Activated naive CD8-positive, alpha-beta T cell (primary cell): ENCODE measurements around the gene RYR3.

Source experiments
- H3K27ac Mint-ChIP-seq: one replicate; pipeline ENCODE4 v1.8.0; 2021; ENCODE audit warnings: mixed read lengths
- H3K27me3 Mint-ChIP-seq: one replicate; pipeline ENCODE4 v1.8.0; 2021; ENCODE audit warnings: mixed read lengths
- H3K36me3 Mint-ChIP-seq: one replicate; pipeline ENCODE4 v1.8.0; 2021; ENCODE audit warnings: mixed read lengths
- H3K4me1 Mint-ChIP-seq: one replicate; pipeline ENCODE4 v1.8.0; 2021; ENCODE audit warnings: low read depth, mixed read lengths
- H3K4me3 Mint-ChIP-seq: one replicate; pipeline ENCODE4 v1.8.0; 2021; ENCODE audit warnings: mild to moderate bottlenecking, mixed read lengths
- H3K9me3 Mint-ChIP-seq: one replicate; pipeline ENCODE4 v1.8.0; 2021; ENCODE audit warnings: low read depth, mixed read lengths

The RYR3 gene

DNA sequence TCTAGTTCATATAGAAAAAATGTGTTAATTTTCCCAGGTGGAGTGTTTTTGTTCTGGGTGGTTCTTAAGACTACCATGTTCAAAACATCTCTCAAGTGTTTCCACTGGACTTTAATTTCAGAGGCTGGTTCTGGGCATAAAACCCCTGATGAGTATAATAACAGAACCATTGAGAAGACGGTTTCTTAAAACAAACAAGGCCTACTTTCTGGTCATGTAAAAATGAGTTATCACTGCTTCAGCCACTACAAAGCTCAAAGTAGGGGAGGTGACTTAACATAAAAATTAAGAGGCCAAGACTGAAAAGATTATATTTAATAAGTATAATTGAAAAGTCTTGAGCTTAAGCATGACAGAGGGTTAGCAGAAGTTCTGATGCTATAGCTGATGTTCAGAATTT lies 33.8 kb downstream of the RYR3 start:
- Mint-ChIP-seq H3K27me3 (peaks cover 3% of the 10 kb centered on the region), H3K9me3 (no peaks in the 10 kb centered on the region), H3K36me3 (no peaks in the 10 kb centered on the region), H3K27ac (no peak overlapping the region), H3K4me3 (no peak overlapping the region), H3K4me1 (no peaks in the 10 kb centered on the region)

DNA sequence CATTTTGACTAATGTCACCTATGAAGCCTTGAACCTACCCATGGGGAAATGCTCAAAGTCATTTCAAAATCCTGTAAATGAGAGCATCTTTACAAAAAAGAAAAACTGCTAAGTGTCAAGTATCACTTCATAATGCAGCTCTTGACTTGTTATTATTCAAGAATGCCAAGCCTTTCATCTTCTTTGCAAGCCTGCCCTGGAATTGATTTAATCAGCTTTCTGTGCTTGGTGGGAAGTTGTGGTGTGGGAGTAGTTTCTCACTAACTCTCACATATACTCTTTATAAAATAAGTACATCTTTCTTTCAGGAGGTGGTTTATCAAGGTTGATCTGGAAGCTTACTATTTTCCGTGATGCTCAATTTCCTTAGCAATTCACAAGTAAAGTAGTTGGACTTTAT lies 43.6 kb downstream of the RYR3 start:
- no peaks in the 10 kb centered on the region for H3K27me3 Mint-ChIP-seq
- no peaks in the 10 kb centered on the region for H3K4me1 Mint-ChIP-seq
- H3K27ac Mint-ChIP-seq, result no peak overlapping the region
- H3K9me3 Mint-ChIP-seq, result no peaks in the 10 kb centered on the region
- H3K36me3 Mint-ChIP-seq, result no peaks in the 10 kb centered on the region
- no peak overlapping the region for H3K4me3 Mint-ChIP-seq

DNA sequence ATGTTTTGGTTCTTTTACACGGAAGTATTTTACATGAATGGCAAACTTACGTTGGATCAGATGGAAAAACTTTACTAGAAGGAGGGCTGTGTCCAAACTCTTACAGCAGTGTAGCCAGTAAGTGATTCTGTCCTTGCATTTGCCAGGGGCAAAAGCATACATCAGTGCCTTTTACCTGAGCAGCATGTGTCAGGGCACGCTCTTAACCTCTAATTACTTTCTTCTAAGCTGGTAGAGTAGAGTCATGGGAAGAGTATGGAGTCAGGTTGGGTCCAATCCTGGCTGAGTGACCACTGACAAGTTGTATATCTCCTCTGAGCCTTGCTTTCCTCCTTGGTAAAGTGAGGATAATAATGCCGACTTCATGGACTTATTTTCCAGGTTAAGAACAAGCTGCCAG lies 47.1 kb downstream of the RYR3 start:
- H3K9me3 Mint-ChIP-seq, result no peaks in the 10 kb centered on the region
- H3K27ac Mint-ChIP-seq, result no peak overlapping the region
- no peaks in the 10 kb centered on the region for H3K4me1 Mint-ChIP-seq
- H3K27me3 Mint-ChIP-seq, result no peaks in the 10 kb centered on the region
- H3K4me3 Mint-ChIP-seq, result no peak overlapping the region
- no peaks in the 10 kb centered on the region for H3K36me3 Mint-ChIP-seq

DNA sequence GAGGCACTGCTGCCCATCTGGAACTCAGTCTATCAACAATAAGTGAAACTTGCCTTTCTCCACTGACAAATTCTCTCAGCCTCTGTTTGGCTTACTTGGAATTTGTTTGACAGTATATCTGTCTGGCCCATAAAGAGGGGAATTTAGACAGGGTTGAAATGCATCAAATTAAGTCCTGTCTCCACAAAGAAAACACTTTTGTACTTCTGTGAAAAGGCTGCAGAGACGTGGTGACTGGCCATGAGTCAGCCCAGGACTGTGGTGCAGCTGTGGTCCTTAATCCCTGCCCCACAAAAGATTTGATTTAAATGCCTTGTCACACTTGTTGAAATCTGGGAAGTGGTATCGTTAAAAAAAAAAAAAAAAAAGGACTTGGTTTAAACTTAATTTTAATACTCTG lies 47.5 kb downstream of the RYR3 start:
- peaks cover 2% of the 10 kb centered on the region for H3K27me3 Mint-ChIP-seq
- no peaks in the 10 kb centered on the region for H3K9me3 Mint-ChIP-seq
- no peak overlapping the region for H3K4me3 Mint-ChIP-seq
- H3K4me1 Mint-ChIP-seq, result no peaks in the 10 kb centered on the region
- H3K36me3 Mint-ChIP-seq, result no peaks in the 10 kb centered on the region
- H3K27ac Mint-ChIP-seq, result no peak overlapping the region

DNA sequence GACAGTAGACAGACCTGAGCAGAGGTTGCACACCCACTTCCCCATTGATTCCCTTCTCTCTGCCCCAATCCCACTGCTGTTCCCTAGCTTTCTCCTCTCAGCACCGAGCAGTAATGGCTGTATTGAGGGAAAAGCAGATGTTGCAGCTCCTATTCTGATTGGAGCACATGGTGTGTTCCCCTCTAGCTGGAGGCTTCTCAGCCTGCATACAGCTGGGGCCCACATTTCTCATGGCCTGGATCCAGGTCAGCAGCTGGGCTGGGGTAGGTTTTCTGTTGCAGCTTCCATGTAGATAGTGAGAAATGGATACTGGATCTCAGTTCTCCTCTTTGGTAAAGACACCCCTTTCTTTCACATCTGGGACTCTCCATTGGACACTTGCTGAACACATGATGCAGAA lies 50.1 kb downstream of the RYR3 start:
- no peak overlapping the region for H3K27ac Mint-ChIP-seq
- H3K4me1 Mint-ChIP-seq, result no peaks in the 10 kb centered on the region
- H3K36me3 Mint-ChIP-seq, result no peaks in the 10 kb centered on the region
- H3K27me3 Mint-ChIP-seq, result peaks cover 4% of the 10 kb centered on the region
- no peak overlapping the region for H3K4me3 Mint-ChIP-seq
- H3K9me3 Mint-ChIP-seq, result no peaks in the 10 kb centered on the region

DNA sequence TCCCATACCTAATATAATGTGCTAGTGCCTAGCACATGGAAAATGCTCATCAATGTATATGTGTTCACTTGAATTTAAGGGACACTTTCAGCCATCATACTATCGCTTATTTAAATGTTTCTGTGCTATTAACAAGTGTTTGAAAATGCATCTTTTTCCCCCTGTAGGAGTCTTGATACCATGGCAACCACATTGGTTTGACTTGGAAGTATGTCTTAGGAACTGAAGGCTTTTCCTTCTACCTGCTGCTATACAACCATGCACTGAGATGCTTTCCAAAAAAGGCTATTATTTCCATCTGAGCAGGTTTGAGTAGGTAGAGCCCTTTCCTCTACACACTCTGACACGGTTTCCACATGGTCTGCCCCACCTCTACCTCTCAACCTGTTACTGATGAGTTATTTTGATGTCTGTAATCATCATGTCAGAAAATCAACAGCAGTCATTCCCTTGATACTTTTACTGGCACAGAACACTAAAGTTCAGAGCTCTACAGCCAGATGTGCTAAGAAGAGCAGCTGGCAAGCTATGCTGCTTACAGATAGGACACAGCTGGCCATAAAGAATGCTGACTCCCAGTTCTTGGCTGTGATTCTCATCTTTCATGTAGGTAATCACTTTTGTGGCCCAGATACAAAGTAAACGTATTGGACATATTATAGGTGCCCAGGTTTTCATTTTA lies 59.3 kb downstream of the RYR3 start:
- no peaks in the 10 kb centered on the region for H3K4me1 Mint-ChIP-seq
- no peak overlapping the region for H3K27ac Mint-ChIP-seq
- no peak overlapping the region for H3K4me3 Mint-ChIP-seq
- no peaks in the 10 kb centered on the region for H3K9me3 Mint-ChIP-seq
- no peaks in the 10 kb centered on the region for H3K36me3 Mint-ChIP-seq
- peaks cover 12% of the 10 kb centered on the region for H3K27me3 Mint-ChIP-seq

DNA sequence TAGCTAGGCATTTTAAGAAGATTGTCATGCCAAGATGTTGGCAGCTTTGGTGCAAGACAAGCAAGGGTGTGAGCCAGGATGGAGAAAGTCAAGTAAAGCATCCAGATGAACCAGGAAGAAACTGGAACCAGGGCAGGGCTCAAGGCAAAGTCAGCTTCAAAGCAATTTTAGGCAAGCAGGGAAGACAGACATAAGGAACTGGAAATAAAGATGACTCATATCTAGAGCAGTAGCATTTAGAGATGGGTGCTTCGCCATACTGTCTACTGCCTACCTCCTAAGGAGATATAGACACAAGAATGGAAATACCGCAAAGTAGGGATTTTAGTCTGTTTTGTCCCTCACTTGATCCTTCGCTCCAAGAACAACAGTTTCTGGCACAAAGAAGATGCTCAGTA lies 59.9 kb downstream of the RYR3 start:
- H3K4me3 Mint-ChIP-seq, result no peak overlapping the region
- H3K4me1 Mint-ChIP-seq, result no peaks in the 10 kb centered on the region
- H3K9me3 Mint-ChIP-seq, result no peaks in the 10 kb centered on the region
- H3K27me3 Mint-ChIP-seq, result peaks cover 10% of the 10 kb centered on the region
- no peak overlapping the region for H3K27ac Mint-ChIP-seq
- no peaks in the 10 kb centered on the region for H3K36me3 Mint-ChIP-seq

DNA sequence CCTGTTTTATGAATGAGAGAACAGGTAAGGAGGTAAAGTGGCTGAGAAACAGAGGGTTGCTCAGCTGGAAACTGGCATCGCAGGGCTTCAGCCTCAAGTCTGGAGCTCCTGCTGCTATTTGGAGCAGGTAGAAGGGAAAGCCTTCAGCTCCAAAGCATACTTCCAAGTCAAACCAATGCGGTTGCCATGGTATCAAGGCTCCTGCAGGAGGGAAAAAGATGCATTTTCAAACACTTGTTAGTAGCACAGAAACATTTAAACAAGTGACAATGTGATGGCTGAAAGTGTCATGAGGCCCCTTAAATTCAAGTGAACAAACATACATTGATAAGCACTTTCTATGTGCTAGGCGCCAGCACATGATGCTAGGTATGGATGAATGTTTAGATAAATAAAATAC lies 60.4 kb downstream of the RYR3 start:
- Mint-ChIP-seq H3K27me3 (peaks cover 13% of the 10 kb centered on the region), H3K27ac (no peak overlapping the region), H3K9me3 (no peaks in the 10 kb centered on the region), H3K36me3 (no peaks in the 10 kb centered on the region), H3K4me3 (no peak overlapping the region), H3K4me1 (no peaks in the 10 kb centered on the region)

DNA sequence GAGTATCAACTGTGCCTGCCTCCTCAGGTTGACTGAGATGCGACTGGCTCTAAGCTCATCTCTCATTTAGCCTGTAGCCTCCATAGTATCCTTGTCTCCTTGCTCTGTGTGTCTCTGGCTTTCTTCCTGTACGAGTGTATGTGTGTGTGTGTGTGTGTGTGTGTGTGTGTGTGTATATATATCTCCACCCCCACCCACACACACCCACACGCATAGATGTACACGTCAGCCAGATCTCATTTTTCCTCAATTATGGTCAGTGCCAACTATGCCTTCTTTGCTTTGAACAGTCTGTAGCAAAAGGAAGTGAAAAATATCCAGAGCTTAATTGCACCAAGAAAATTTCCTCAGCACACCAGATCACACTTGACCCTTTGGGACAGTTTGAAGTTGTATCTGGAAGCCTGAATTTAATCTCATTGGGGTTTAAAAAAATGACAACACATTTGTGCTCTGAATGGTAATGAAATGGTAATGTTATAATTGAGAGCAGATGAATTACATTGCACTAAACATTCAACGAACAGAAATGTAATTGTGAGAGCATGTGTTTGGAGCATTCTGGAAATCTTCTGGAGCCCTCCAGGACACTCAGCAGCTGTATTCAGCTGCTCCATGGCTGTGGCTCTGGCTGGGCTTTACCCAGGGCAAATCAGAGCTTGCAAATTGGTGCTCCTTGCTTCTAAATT lies 63.6 kb downstream of the RYR3 start:
- H3K9me3 Mint-ChIP-seq, result no peaks in the 10 kb centered on the region
- no peaks in the 10 kb centered on the region for H3K4me1 Mint-ChIP-seq
- H3K4me3 Mint-ChIP-seq, result no peak overlapping the region
- H3K27me3 Mint-ChIP-seq, result peaks cover 17% of the 10 kb centered on the region
- no peaks in the 10 kb centered on the region for H3K36me3 Mint-ChIP-seq
- no peak overlapping the region for H3K27ac Mint-ChIP-seq

DNA sequence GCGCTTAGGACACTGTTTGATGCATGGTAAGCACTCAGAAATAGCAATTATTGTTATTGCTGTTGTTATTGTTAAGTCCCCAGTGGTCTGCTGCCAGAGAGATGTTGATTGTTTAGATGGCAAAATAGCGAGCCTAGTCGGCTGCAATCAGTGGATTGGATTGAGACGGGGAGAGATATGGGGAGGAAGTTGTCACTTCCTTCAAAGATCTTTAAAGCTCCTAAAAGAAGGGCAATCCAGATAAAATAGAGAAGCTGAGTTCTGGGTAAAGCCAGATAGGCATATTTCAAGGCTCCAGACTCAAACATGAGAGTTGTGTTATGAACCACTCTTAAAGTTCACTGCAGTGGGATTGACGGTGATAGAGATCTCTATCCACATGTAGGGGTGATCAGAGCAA lies 64.5 kb downstream of the RYR3 start:
- Mint-ChIP-seq H3K9me3 (no peaks in the 10 kb centered on the region), H3K36me3 (no peaks in the 10 kb centered on the region), H3K27ac (no peak overlapping the region), H3K4me1 (no peaks in the 10 kb centered on the region), H3K27me3 (peaks cover 17% of the 10 kb centered on the region), H3K4me3 (no peak overlapping the region)

DNA sequence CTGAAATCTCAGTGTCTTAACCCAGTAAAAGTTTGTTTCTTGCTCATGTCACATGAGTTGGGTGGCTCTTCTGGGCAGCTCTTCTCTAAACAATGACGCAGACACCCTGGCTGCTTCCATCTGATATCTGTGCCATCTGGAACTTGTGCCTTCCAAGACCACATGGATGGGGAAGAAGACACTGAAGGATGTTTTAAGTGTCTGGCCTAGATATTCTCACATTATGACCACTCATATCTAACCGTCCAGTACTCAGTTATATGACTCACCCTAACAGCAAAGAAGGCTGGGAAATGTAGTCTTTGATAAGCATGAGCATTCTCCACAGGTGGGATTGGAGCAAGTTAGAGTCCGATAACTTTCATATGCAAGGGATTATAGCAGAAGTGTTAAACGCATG lies 66.4 kb downstream of the RYR3 start:
- peaks cover 24% of the 10 kb centered on the region for H3K27me3 Mint-ChIP-seq
- H3K4me3 Mint-ChIP-seq, result no peak overlapping the region
- H3K27ac Mint-ChIP-seq, result no peak overlapping the region
- H3K36me3 Mint-ChIP-seq, result no peaks in the 10 kb centered on the region
- no peaks in the 10 kb centered on the region for H3K9me3 Mint-ChIP-seq
- no peaks in the 10 kb centered on the region for H3K4me1 Mint-ChIP-seq

DNA sequence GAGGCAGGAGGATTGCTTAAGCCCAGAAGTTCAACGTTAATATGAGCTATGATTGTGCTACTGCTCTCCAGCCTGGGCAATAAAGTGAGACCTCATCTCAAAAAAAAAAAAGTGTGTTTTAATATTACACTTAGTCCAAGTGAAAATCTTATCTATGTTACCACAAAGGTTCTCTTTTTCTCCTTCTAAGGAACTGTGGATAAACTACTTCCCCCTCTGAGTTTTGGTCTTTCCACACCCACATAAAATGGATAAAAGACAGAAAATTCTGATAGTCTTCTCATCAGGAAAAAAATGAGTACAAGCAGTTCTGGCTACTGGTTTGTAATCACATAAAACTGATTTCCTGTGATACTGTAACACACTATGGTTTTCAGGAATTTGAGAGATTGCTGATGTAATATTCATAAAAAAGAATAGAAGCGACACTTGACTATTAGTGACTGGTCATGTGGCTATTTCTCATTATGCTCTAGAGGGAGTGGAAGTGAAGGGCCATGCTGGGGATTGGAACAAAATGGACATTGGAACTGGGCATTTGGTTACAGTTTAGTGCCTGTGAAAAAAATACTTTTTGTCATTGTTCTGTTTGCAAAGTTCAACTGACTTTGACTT lies 68.2 kb downstream of the RYR3 start:
- H3K36me3 Mint-ChIP-seq, result no peaks in the 10 kb centered on the region
- no peaks in the 10 kb centered on the region for H3K9me3 Mint-ChIP-seq
- no peaks in the 10 kb centered on the region for H3K4me1 Mint-ChIP-seq
- no peak overlapping the region for H3K4me3 Mint-ChIP-seq
- peaks cover 23% of the 10 kb centered on the region for H3K27me3 Mint-ChIP-seq
- H3K27ac Mint-ChIP-seq, result no peak overlapping the region

DNA sequence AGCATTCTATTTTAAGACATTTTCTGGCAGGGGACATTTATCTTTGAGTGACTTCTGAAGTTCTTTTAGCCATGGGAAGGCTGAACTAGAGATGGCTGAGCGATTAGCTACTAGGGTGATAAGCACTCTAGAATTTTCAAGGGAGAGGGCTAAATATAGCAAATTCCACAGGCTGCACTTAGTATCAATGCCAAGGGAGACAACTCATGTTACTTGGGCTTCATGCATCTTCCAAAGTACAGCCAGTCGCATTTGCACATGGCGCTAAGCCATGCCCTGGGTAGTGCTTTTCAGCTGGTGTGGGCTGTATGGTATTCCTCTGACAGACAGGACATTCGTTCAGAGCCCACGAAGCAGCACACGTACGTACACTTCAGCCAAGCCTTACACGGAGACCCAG lies 69.6 kb downstream of the RYR3 start:
- Mint-ChIP-seq H3K9me3 (no peaks in the 10 kb centered on the region), H3K36me3 (no peaks in the 10 kb centered on the region), H3K27ac (no peak overlapping the region), H3K4me1 (no peaks in the 10 kb centered on the region), H3K4me3 (no peak overlapping the region), H3K27me3 (peaks cover 20% of the 10 kb centered on the region)

DNA sequence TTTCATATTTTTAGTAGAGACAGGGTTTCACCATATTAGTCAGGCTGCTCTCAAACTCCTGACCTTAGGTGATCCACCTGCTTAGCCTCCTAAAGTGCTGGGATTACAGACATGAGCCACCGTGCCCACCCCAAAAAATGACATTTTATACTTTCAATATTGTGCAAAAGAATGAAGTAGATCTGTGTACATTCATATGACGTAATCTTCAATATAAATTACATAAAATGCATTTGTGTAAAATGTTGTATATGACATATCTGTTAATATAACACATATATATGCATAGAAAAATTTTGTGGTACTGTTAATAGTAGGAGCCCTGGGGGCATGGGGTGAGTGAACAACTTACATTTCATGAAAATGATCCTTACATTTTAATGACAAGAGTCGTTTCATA lies 71.7 kb downstream of the RYR3 start:
- Mint-ChIP-seq H3K27me3 (peaks cover 13% of the 10 kb centered on the region), H3K9me3 (no peaks in the 10 kb centered on the region), H3K27ac (no peak overlapping the region), H3K36me3 (no peaks in the 10 kb centered on the region), H3K4me3 (no peak overlapping the region), H3K4me1 (no peaks in the 10 kb centered on the region)

DNA sequence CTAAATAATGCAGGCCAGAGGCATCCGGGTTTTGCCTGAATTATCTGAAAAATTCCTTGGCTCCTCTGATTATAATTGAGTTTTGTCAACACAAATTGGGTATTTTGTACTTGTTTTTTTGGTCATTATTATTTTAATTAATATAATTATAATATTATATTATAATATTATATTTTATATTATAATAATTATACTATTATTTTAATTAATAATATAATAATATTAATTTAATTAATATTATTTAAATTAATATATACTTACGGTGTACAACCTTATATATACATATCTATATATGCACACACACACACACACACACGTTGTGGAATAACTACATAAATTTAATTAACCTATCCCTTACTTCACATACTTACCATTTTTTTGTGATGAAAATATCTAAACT lies 73.5 kb downstream of the RYR3 start:
- H3K27ac Mint-ChIP-seq, result no peak overlapping the region
- H3K4me1 Mint-ChIP-seq, result no peaks in the 10 kb centered on the region
- no peak overlapping the region for H3K4me3 Mint-ChIP-seq
- no peaks in the 10 kb centered on the region for H3K9me3 Mint-ChIP-seq
- peaks cover 13% of the 10 kb centered on the region for H3K27me3 Mint-ChIP-seq
- H3K36me3 Mint-ChIP-seq, result no peaks in the 10 kb centered on the region

DNA sequence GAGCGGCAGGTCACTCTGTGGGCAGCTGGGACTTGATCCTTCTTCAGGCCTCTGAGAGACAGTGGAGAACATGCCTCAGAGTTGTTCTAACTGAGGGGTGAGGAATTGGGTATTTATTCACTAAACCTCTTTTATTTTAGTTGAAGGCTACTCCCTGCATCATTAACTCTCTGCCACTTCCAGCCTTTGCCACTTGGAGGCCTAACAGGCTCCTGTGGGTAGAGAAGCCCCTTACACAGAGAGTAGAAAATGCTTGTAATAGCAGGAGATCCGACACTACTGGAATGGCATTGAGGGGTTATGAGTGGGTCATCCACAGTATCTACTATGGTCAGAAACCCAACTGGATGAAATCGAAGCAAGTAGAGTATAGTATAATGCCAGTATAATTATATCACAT lies 81.7 kb downstream of the RYR3 start:
- Mint-ChIP-seq H3K4me3 (no peak overlapping the region), H3K27ac (no peak overlapping the region), H3K27me3 (peaks cover 1% of the 10 kb centered on the region), H3K9me3 (no peaks in the 10 kb centered on the region), H3K36me3 (no peaks in the 10 kb centered on the region), H3K4me1 (no peaks in the 10 kb centered on the region)
